K562 (cell line): Measurements from ENCODE around the gene ACBD3. TPM values are rescaled to one million over a fixed set of nuclear protein-coding genes. Genes with fewer than 3 reads are reported as not detected.

Experiments used
- CREB1 ChIP-seq, 2 experiments: sonication (generic) in 1 of 2; formaldehyde crosslinking in 1 of 2; IDR thresholded peaks; 2 replicates each; pipeline versions ENCODE4 v1.6.1 to v1.8.0; 2012 to 2022; ENCODE audit warnings: inconsistent platforms in 1 of 2, mild to moderate bottlenecking in 1 of 2, missing genetic modification reagents in 1 of 2, moderate library complexity in 1 of 2
- ETV5 ChIP-seq: sonication (generic); formaldehyde crosslinking; IDR thresholded peaks from 2 replicates; pipeline ENCODE4 v1.4.0; 2020; ENCODE audit warnings: low read depth, mild to moderate bottlenecking, missing genetic modification reagents
- MCM3 ChIP-seq: fragments of 450-650 bp; IDR thresholded peaks from 2 replicates; pipeline ENCODE4 v1.6.1; 2016
- NEUROD1 ChIP-seq: fragments of 150-350 bp; IDR thresholded peaks from 2 replicates; pipeline ENCODE4 v1.6.1; 2014; ENCODE audit warnings: borderline replicate concordance, low read length, low read depth; ENCODE audit not compliant: partially characterized antibody
- RAD21 ChIP-seq, 2 experiments: fragments of 250-450 bp in 1 of 2; fragments of 450-650 bp in 1 of 2; sonication (Bioruptor Pico) in 1 of 2; formaldehyde crosslinking in 1 of 2; IDR thresholded peaks in 1 of 2; conservative IDR thresholded peaks in 1 of 2; 2 replicates each; pipeline versions ENCODE4 v1.4.0 to v1.8.0; 2020 to 2022; ENCODE audit warnings: mild to moderate bottlenecking in 2 of 2, moderate library complexity in 1 of 2
- ZNF589 ChIP-seq: fragments of 200-800 bp; sonication (Bioruptor generic); IDR thresholded peaks from 2 replicates; pipeline ENCODE4 v1.6.1; 2016; ENCODE audit warnings: low read depth, missing genetic modification characterization, missing compliant biosample characterization
- ZNF77 ChIP-seq: fragments of 250-450 bp; sonication (Bioruptor Pico); IDR thresholded peaks from 2 replicates; pipeline ENCODE4 v1.5.0; 2020
- polyA plus RNA-seq, 8 experiments: library from polyadenylated mRNA; depleted of rRNA in 4 of 8; stranded (reverse) in 5 of 8; unstranded in 3 of 8; fragments of >200 nt; fragmentation: Nextera tagmentation in 2 of 8; fragmentation: Illumina TruSeq in 1 of 8; extraction: Ambion mirVana in 2 of 8; extraction: Trizol in 1 of 8; gene quantifications; 2 replicates each; pipeline versions ENCODE4 v1.2.1 to v1.2.3, GENCODE V29; 2011 to 2014; ENCODE audit warnings: inconsistent platforms in 1 of 8, missing spikeins in 1 of 8
- total RNA-seq, 7 experiments: library from RNA; depleted of rRNA in 6 of 7; stranded (reverse); fragments of >200 nt in 6 of 7; fragmentation: Illumina TruSeq in 2 of 7; extraction: Trizol in 2 of 7; gene quantifications; 2 replicates each; pipeline versions ENCODE4 v1.2.1 to v1.2.3, GENCODE V29; 2011 to 2021; ENCODE audit warnings: low replicate concordance in 1 of 7
- TF ChIP-seq, protein P1 (sequence below): fragments of 200-600 bp; sonication (generic); IDR thresholded peaks from one replicate; pipeline ENCODE4 v1.6.1; 2012; ENCODE audit warnings: mild to moderate bottlenecking, low read depth, low read length, inconsistent platforms
- TF ChIP-seq, protein P2 (sequence below): sonication (generic); formaldehyde crosslinking; IDR thresholded peaks from 2 replicates; pipeline ENCODE4 v1.8.1; 2023; ENCODE audit warnings: mild to moderate bottlenecking, missing genetic modification reagents

Gene ACBD3
- total and polyA plus RNA-seq, 9 of the 15 experiments (the other 6 are each of a cell fraction or from before 2014, with no cell fraction given): 11.1 to 36.7 (median 26.9) TPM

DNA sequence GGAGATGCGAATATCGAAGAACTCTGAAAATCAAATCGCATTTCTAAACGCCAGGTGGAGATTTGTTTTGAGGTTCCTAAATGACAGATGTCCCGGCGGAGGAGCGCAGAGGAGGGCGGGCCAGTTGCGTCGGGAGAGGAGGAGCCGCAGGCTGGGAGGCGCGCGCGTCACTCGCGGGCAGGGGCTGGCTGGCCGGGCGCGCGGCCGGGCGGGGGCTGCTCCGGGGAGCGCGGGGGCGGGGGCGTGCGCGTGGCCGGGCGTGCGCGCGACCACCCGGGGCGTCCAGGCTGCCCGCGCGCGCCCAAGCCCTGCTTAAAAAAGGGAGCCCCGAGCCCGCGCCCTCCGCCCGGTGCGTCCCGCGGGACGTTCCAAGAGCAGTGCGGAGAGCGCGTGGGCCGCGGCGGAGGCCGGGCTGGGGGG is 76.7 kb downstream of the ACBD3 start (continued):
- TF ChIP-seq, protein P1, sequence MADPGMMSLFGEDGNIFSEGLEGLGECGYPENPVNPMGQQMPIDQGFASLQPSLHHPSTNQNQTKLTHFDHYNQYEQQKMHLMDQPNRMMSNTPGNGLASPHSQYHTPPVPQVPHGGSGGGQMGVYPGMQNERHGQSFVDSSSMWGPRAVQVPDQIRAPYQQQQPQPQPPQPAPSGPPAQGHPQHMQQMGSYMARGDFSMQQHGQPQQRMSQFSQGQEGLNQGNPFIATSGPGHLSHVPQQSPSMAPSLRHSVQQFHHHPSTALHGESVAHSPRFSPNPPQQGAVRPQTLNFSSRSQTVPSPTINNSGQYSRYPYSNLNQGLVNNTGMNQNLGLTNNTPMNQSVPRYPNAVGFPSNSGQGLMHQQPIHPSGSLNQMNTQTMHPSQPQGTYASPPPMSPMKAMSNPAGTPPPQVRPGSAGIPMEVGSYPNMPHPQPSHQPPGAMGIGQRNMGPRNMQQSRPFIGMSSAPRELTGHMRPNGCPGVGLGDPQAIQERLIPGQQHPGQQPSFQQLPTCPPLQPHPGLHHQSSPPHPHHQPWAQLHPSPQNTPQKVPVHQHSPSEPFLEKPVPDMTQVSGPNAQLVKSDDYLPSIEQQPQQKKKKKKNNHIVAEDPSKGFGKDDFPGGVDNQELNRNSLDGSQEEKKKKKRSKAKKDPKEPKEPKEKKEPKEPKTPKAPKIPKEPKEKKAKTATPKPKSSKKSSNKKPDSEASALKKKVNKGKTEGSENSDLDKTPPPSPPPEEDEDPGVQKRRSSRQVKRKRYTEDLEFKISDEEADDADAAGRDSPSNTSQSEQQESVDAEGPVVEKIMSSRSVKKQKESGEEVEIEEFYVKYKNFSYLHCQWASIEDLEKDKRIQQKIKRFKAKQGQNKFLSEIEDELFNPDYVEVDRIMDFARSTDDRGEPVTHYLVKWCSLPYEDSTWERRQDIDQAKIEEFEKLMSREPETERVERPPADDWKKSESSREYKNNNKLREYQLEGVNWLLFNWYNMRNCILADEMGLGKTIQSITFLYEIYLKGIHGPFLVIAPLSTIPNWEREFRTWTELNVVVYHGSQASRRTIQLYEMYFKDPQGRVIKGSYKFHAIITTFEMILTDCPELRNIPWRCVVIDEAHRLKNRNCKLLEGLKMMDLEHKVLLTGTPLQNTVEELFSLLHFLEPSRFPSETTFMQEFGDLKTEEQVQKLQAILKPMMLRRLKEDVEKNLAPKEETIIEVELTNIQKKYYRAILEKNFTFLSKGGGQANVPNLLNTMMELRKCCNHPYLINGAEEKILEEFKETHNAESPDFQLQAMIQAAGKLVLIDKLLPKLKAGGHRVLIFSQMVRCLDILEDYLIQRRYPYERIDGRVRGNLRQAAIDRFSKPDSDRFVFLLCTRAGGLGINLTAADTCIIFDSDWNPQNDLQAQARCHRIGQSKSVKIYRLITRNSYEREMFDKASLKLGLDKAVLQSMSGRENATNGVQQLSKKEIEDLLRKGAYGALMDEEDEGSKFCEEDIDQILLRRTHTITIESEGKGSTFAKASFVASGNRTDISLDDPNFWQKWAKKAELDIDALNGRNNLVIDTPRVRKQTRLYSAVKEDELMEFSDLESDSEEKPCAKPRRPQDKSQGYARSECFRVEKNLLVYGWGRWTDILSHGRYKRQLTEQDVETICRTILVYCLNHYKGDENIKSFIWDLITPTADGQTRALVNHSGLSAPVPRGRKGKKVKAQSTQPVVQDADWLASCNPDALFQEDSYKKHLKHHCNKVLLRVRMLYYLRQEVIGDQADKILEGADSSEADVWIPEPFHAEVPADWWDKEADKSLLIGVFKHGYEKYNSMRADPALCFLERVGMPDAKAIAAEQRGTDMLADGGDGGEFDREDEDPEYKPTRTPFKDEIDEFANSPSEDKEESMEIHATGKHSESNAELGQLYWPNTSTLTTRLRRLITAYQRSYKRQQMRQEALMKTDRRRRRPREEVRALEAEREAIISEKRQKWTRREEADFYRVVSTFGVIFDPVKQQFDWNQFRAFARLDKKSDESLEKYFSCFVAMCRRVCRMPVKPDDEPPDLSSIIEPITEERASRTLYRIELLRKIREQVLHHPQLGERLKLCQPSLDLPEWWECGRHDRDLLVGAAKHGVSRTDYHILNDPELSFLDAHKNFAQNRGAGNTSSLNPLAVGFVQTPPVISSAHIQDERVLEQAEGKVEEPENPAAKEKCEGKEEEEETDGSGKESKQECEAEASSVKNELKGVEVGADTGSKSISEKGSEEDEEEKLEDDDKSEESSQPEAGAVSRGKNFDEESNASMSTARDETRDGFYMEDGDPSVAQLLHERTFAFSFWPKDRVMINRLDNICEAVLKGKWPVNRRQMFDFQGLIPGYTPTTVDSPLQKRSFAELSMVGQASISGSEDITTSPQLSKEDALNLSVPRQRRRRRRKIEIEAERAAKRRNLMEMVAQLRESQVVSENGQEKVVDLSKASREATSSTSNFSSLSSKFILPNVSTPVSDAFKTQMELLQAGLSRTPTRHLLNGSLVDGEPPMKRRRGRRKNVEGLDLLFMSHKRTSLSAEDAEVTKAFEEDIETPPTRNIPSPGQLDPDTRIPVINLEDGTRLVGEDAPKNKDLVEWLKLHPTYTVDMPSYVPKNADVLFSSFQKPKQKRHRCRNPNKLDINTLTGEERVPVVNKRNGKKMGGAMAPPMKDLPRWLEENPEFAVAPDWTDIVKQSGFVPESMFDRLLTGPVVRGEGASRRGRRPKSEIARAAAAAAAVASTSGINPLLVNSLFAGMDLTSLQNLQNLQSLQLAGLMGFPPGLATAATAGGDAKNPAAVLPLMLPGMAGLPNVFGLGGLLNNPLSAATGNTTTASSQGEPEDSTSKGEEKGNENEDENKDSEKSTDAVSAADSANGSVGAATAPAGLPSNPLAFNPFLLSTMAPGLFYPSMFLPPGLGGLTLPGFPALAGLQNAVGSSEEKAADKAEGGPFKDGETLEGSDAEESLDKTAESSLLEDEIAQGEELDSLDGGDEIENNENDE: no peak
- TF ChIP-seq ZNF77 (CRISPR knock-in tag): no peak
- no peak for TF ChIP-seq ETV5
- peak; percentile 68 for TF ChIP-seq CREB1 (IDR thresholded peaks at IDR 0.05)
- TF ChIP-seq CREB1 (CRISPR knock-in tag; IDR thresholded peaks at IDR 0.05): no peak
- no peak for TF ChIP-seq NEUROD1
- TF ChIP-seq RAD21 (CRISPR knock-in tag; conservative IDR thresholded peaks at IDR 0.05 in 1 of 2, IDR thresholded peaks at IDR 0.05 in 1 of 2): peak in 1 of 2 experiments; percentile 24; a peak in 1 of 4 replicates
- TF ChIP-seq, protein P2, sequence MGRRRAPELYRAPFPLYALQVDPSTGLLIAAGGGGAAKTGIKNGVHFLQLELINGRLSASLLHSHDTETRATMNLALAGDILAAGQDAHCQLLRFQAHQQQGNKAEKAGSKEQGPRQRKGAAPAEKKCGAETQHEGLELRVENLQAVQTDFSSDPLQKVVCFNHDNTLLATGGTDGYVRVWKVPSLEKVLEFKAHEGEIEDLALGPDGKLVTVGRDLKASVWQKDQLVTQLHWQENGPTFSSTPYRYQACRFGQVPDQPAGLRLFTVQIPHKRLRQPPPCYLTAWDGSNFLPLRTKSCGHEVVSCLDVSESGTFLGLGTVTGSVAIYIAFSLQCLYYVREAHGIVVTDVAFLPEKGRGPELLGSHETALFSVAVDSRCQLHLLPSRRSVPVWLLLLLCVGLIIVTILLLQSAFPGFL (CRISPR knock-in tag): no peak
- no peak for TF ChIP-seq MCM3
- TF ChIP-seq ZNF589 (CRISPR knock-in tag): peak; percentile 90
